Measurements from ENCODE around the gene SCAP.
"Not testable (repeated sequence)": the region's sequence is repeated elsewhere in the genome, so short reads cannot be mapped to it uniquely, and the experiment has no call there.

Gene SCAP

GRCh38 chr3:47394881-47395280, 80.9 kb downstream of the SCAP start:
- no peak for DNase-seq (ENCODE audit: low spot score)

- peak; percentile 38 for DNase-seq (ENCODE audit: low spot score)
Observed at GRCh38 chr3:47394140-47394870, 81.4 kb downstream of the SCAP start.

- DNase-seq (ENCODE audit: low spot score) = no peak
Observed at GRCh38 chr3:47392933-47393332, 82.8 kb downstream of the SCAP start.

GRCh38 chr3:47385796-47386195, 89.9 kb downstream of the SCAP start:
- no peak for DNase-seq (ENCODE audit: low spot score)

- DNase-seq (ENCODE audit: low spot score) = no peak
Observed at GRCh38 chr3:47385007-47385406, 90.7 kb downstream of the SCAP start.

- no peak for DNase-seq (ENCODE audit: low spot score)
Observed at GRCh38 chr3:47384425-47384824, 91.3 kb downstream of the SCAP start.

GRCh38 chr3:47381317-47382157, 94.2 kb downstream of the SCAP start:
- peak; percentile 79 for DNase-seq (ENCODE audit: low spot score)

- DNase-seq (ENCODE audit: low spot score) = peak; percentile 94
Observed at GRCh38 chr3:47380601-47381316, 95.0 kb downstream of the SCAP start, which contains the start of gene PTPN23. TSS of gene PTPN23 (plus strand) at chr3:47381021. CDS start at chr3:47381097, 76 bp downstream.

- no peak for DNase-seq (ENCODE audit: low spot score)
Observed at GRCh38 chr3:47380026-47380600, 95.6 kb downstream of the SCAP start.

GRCh38 chr3:47379411-47379899, 96.3 kb downstream of the SCAP start:
- DNase-seq (ENCODE audit: low spot score) = peak; percentile 39

GRCh38 chr3:47378869-47379268, 96.9 kb downstream of the SCAP start:
- no peak for DNase-seq (ENCODE audit: low spot score)

- DNase-seq (ENCODE audit: low spot score) = no peak
Observed at GRCh38 chr3:47377186-47377585, 98.6 kb downstream of the SCAP start.

GRCh38 chr3:47376393-47376792, 99.3 kb downstream of the SCAP start:
- no peak for DNase-seq (ENCODE audit: low spot score)

- no peak for DNase-seq (ENCODE audit: low spot score)
Observed at GRCh38 chr3:47374587-47374986, 101.2 kb downstream of the SCAP start.

- peak; percentile 55 for DNase-seq (ENCODE audit: low spot score)
Observed at GRCh38 chr3:47370887-47371697, 104.6 kb downstream of the SCAP start.

- DNase-seq (ENCODE audit: low spot score) = not testable (repeated sequence)
Observed at GRCh38 chr3:47370020-47370419, 105.7 kb downstream of the SCAP start.

GRCh38 chr3:47367631-47368030, 108.1 kb downstream of the SCAP start:
- no peak for DNase-seq (ENCODE audit: low spot score)

- no peak for DNase-seq (ENCODE audit: low spot score)
Observed at GRCh38 chr3:47366833-47367232, 108.9 kb downstream of the SCAP start.

- no peak for DNase-seq (ENCODE audit: low spot score)
Observed at GRCh38 chr3:47365213-47366153, 110.3 kb downstream of the SCAP start.

Measured in HuH-7.5 (cell line).